Hematopoietic multipotent progenitor cell treated with erythropoietin and hydrocortisone succinate and interleukin-3 and kit ligand, for 8 days (in vitro differentiated cells): ENCODE data around the gene KLHL29.

Source experiments
- DNase-seq: peaks from one replicate; pipeline ENCODE4 v3.0.0-alpha.2; 2015

Gene KLHL29

DNA sequence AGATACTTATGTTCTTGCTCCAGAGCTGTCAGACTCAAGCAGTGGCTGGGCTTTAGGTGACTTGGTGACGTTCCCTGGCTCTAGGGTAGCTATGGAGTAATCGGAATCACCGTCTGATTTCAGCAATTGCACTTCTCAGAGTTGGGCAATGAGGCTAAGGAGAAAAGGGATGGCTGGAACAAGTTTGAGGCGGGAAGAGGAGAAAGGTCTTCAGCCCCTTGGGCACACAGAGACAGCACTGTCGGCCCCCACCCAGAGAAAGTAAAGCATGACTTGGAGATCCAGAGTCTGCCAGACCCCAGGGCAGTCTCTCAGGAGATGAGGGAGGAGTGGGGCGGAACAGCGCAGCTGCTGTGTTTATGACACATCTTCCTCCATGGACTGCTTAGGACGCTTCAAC lies 114.5 kb downstream of the KLHL29 start:
- no peak for DNase-seq

DNA sequence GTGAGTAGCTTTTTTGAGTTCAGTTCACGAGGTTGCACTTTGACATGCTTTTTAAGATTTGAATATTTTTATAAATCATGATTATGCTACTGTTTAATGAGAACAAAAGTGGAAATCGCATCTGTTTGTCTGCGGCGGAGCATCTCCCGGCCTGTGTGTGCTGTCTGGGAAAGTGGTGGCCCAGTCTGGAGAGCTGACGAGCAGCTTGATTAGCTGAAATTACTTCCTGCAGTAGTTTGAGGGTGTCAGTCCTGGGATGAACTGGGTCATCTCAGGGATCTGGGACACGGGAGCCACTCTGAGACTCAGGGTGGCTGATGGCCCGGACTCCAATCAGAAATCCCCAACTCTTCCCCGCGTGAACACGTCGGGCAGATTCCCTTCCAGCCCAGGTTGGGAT lies 115.9 kb downstream of the KLHL29 start:
- no peak for DNase-seq

GRCh38 chr2:23502096-23502495 lies 117.1 kb downstream of the KLHL29 start:
- DNase-seq, result no peak

- no peak for DNase-seq
These were observed 118.1 kb downstream of the KLHL29 start for GRCh38 chr2:23503097-23503496.

- DNase-seq, result no peak
These were observed 118.7 kb downstream of the KLHL29 start for GRCh38 chr2:23503682-23504081.

- DNase-seq, result no peak
These were observed 119.6 kb downstream of the KLHL29 start for GRCh38 chr2:23504591-23504990.

- no peak for DNase-seq
These were observed 120.4 kb downstream of the KLHL29 start for GRCh38 chr2:23505218-23505983.

DNA sequence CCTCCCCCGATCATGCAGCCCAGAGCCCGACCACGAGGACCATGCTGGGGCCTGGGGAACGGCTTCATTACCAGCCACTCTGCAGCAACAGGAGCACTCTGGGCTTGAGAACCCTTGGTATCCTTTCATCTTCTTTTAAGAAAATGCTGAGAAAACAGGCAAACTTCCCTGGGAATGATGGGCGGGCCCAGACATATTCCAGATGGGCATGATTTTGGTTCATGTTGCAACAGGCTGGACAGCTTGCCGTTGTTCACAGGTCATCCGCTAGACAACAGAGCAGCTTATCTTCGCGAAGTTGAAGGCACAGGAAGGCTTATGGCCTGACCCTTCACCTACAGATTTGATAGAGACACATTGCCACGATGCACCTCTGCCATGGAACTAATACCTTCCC lies 121.0 kb downstream of the KLHL29 start:
- no peak for DNase-seq

- no peak for DNase-seq
These were observed 121.7 kb downstream of the KLHL29 start for GRCh38 chr2:23506531-23507266.

DNA sequence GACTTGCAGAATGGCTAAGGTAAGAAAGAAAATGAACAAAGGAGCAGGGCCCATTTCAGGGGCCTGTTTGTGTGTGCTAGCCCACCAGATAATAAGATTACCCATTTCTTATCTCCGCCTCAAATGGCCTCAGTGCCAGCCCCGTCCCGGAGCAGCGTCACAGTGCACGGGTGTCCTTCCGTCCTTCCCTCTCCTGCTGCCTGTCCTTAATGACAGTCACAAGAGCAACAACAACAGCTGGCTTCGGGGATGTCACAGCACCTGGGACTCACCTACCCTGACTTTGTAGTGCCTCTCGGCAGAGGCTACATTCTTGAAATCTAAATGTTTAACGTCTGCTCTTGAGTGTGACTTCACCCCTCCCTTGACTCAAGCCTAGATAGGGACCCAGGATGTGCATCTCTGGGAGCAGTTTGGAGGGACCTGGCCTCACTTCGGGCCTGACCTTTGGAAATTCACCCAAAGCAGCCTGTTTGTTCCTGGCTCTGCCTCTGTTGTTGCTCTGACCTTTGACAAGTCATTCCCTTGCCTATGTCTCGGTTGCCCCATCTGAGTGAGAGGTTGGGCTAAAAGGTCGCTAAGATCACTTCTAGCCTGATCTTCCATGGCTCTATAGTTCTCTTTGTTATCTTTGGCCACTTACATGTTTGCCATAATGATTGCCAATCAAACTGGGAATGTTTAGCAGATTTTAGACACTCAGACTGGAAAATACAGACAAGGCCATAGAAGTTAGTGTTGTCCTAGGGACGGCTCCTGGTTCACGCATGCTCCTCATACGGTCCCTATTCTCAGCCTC lies 122.5 kb downstream of the KLHL29 start:
- DNase-seq, result no peak

DNA sequence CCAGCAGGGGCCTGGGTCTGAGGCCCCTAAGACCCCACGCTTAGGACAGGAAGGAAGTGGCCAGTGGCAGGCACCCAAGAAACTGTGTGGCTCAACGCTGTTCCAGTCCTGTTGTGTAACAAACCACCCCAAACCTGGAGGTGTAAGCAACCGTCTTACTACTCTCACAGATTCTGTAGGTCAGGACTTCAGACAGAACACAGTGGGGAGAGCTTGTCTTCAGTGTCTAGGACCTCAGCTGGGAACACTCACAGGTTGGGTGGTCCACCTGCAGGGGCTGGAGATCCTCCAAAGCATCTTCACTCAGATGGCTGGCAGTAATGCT lies 123.0 kb downstream of the KLHL29 start:
- no peak for DNase-seq

DNA sequence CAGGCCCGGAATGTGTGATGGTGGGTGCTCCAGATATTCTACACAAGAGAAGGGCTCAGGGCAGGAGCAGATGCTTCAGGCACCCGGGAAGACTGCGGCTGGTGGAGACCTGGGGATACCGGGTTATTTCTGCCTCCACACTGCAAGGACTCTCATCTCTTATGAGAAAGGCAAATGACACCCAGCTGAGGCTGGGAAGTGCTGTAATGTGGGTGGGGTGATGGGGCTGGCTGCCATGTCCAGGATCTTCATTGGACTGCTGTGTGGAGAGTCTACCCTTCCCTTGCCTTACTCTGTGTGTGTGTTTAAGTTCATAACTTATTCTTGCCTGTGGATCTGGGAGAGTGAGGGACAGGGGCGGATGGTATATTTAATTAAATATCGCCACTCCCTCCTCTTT lies 124.1 kb downstream of the KLHL29 start:
- no peak for DNase-seq

GRCh38 chr2:23509596-23510292 lies 124.8 kb downstream of the KLHL29 start:
- DNase-seq, result no peak

- DNase-seq, result no peak
These were observed 125.5 kb downstream of the KLHL29 start for GRCh38 chr2:23510471-23510870.

DNA sequence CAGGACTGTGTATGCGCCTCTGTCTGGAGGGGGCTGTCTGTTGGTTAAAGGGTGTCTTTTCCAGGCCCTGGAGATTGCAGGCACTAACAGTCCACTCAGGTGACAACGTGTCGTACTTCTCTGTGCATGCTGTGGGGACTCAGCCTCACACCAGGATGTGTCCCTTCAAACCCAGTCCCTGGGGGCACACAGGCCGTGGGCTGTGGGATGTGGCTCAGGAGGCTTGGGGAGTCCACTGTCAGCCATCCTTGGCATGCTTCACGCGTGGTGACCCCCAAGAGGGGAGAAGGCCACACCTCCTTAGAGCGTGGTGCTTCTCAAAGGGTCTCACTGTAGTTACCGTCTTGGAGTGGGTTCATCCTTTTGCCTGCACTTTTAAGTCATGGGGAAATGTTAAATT lies 127.8 kb downstream of the KLHL29 start:
- no peak for DNase-seq

DNA sequence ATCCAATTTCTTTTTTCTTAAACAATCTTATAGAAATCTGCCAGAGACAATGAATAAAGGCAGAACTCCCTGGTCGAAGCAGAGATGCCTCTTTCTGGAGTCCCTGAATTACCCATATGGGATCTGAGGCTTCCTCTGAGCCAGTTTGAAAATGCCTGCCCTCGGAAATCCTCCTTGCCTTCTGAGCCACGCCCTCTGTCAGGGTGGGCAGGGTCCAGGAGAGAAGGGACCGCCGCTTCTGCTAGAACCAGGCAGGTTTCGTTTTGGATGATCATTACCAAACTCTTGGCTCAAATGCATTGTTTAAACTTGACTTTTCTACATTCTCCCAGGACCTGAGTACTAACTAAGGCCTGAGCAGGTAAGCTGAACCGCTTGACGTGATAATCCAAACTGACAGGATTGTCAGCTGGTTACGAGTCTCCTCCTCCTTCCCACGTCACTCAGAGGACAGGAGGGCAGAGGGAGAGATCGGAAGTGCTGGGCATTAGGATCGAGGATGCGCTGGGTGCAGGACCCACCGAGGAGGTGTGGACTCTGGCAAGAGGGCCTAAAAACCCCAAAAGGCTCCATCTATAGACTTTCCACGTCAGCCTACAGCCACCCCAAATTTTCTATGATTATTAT lies 128.4 kb downstream of the KLHL29 start:
- no peak for DNase-seq

DNA sequence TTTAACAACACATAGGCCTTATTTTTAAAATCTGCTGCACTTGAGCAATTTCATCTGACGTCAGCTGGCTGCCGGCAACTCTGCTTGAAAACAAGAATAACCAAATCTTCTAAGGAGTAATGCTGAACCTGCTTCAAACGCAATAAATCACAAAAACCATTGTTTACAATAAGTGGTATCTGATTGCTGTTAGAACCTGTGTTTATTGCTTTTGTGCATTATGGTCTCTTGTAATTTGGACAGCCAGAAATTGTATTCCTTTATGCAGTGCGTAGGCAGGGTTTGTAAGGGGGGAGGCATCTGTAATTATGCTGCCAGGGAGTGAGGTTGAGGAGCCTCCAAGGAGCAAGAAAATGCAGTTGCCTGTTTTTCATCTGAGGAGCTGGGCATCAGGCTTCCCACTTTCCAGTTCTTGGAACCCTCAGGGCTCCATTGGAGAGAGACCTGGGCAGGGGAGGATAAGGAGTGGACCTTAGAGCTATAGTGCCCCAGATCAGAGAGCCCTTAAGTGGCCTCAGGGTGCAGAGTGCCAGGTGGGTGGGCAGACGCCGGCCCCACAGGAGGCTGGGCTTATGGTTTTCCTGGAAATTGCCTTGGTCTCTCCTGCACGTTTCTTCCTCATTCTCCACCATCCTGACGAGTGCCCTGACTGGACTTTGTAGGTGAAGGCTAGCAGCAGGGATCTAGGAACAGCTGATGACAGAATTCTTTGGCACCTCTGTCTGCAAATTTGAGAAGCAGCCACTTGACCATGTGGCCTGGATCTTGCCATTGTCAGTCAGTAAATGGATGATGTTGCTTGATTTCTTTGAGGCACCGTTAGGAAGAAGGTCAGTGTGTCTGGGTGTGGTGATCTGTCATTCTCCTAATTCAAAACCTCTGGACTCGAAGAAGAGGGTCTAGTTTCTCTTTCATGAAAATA lies 129.2 kb downstream of the KLHL29 start:
- DNase-seq, result no peak

GRCh38 chr2:23516520-23517256 lies 131.7 kb downstream of the KLHL29 start:
- DNase-seq, result no peak

DNA sequence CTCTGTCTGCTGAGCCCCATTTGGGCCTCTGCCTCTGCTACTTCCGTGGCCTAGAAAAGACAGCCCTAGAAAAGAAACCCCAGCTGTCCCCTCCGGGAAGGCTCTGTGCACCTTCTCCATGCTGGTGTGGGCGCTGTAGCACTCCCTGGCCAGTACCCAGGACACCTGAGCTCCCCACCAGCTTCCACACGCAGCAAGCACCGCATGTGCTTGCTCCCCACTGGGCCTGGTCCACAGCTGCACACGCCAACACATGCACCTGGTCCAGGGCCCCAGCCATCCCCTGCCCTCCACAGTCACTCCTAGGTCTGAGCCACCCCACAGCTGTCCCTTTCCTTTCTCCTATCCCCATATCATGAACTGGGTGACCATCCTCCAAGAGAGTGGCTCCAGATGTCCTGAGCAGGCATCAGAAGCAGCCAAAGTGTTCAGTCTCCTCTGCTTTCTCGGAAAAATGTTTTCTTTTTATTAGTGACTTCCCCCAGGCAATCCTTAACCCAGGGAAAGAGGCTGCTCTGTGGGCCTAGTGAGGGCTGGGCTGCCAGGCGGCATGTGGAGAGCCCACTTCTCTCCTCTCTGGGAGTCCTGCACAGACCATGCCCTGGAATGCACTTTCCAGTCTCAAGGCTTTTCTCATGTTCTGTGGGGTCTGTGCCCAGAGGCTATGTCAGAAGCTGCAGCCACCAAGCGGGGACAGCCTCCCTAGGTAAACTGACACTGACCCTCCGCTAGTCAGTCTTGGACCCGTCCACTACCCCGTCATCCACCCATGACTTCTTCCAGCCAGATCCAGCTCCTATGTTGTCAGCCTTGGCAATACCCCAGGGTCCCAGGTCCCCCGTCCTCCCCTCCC lies 133.7 kb downstream of the KLHL29 start:
- no peak for DNase-seq

- DNase-seq, result no peak
These were observed 134.3 kb downstream of the KLHL29 start for GRCh38 chr2:23519334-23519651.
